H54 (cell line): ENCODE measurements around the gene PCDHB14.
"Not testable (repeated sequence)": the region's sequence is repeated elsewhere in the genome, so short reads cannot be mapped to it uniquely, and the experiment has no call there.

Source experiments
- DNase-seq: peaks from one replicate; pipeline ENCODE4 v3.0.0; 2011; ENCODE audit warnings: low spot score, mixed read lengths; ENCODE audit not compliant: insufficient read length
- FAIRE-seq: peaks from 3 replicates; lab custom pipeline; 2011; peaks lifted over from hg19 to GRCh38; lab: Jason Lieb, UNC
- POLR2A ChIP-seq: IDR thresholded peaks from 2 replicates; pipeline ENCODE4 v1.6.1; 2011; ENCODE audit warnings: low read depth, mild to moderate bottlenecking, low read length

PCDHB14 gene

DNA sequence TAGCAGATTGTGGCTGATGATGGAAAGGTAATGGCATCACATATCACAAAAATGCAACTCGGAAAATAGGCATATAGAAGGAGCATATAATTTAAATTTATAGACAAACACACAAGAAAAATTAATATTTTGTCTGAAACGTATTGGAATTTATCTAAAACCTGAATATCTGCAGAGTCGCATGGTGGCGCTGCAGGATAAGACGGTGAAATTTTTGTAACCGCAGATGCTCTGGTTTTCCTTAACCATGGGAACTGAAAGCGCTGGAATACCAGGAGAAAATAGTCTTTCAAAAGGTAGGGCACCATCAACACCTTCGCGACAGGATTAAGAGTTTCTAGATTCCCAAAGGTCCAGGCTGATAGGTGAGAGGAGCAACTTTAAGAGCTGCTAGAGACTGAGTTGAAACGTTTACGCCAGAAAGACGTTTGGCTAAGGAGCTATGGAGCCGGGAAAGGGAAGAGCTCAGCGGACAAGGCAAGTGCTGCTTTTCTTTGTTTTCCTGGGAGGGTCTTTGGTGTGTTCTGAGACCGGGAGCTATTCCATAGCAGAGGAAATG lies 11.0 kb downstream of the PCDHB14 start:
- DNase-seq (no peak), FAIRE-seq (no peak)
- TF ChIP-seq POLR2A, result no peak

DNA sequence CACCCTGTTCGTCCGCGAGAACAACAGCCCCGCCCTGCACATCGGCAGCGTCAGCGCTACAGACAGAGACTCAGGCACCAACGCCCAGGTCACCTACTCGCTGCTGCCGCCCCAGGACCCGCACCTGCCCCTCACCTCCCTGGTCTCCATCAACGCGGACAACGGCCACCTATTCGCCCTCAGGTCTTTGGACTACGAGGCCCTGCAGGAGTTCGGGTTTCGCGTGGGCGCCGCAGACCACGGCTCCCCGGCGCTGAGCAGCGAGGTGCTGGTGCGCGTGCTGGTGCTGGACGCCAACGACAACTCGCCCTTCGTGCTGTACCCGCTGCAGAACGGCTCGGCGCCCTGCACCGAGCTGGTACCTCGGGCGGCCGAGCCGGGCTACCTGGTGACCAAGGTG lies 12.8 kb downstream of the PCDHB14 start:
- not testable (repeated sequence) for FAIRE-seq, DNase-seq

- no peak for TF ChIP-seq POLR2A
- DNase-seq, result no peak
- no peak for FAIRE-seq
Measured at GRCh38 chr5:141236516-141237313, 13.6 kb downstream of the PCDHB14 start.

DNA sequence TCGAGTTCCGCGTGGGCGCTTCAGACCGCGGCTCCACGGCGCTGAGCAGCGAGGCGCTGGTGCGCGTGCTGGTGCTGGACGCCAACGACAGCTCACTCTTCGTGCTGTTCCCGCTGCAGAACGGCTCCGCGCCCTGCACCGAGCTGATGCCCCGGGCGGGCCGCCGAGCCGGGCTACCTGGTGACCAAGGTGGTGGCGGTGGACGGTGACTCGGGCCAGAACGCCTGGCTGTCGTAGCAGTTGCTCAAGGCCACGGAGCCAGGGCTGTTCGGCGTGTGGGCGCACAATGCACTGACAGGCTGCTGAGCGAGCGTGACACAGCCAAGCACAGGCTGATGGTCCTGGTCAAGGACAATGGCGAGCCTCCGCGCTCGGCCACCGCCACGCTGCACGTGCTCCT lies 18.4 kb downstream of the PCDHB14 start:
- no peak for TF ChIP-seq POLR2A
- FAIRE-seq, result no peak
- no peak for DNase-seq

DNA sequence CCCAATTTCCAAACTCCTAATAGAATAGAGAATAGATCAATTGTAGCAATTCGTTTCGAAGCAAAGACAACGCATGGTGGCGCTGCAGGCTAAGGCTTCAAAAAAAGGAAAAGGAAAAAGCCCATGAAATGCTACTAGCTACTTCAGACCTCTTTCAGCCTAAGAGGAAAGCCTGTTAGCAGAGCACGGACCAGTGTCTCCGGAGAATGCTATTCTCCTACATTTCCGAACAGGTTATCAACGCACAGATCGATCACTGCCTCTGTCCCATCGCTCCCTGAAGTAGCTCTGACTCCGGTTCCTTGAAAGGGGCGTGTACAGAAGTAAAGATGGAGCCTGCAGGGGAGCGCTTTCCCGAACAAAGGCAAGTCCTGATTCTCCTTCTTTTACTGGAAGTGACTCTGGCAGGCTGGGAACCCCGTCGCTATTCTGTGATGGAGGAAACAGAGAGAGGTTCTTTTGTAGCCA lies 22.1 kb downstream of the PCDHB14 start, which contains the start of gene PCDHB15:
PCDHB15 (plus strand) TSS at position 146 of the 468 bp plus-strand sequence; CDS start at position 330, 184 bp downstream.
- no peak for DNase-seq
- TF ChIP-seq POLR2A, result no peak
- no peak for FAIRE-seq

DNA sequence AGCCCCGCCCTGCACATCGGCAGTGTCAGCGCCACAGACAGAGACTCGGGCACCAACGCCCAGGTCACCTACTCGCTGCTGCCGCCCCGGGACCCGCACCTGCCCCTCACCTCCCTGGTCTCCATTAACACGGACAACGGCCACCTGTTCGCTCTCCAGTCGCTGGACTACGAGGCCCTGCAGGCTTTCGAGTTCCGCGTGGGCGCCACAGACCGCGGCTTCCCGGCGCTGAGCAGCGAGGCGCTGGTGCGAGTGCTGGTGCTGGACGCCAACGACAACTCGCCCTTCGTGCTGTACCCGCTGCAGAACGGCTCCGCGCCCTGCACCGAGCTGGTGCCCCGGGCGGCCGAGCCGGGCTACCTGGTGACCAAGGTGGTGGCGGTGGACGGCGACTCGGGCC lies 23.8 kb downstream of the PCDHB14 start:
- FAIRE-seq, DNase-seq: not testable (repeated sequence)

DNA sequence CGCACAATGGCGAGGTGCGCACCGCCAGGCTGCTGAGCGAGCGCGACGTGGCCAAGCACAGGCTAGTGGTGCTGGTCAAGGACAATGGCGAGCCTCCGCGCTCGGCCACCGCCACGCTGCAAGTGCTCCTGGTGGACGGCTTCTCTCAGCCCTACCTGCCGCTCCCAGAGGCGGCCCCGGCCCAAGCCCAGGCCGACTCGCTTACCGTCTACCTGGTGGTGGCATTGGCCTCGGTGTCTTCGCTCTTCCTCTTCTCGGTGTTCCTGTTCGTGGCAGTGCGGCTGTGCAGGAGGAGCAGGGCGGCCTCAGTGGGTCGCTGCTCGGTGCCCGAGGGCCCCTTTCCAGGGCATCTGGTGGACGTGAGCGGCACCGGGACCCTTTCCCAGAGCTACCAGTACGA lies 24.3 kb downstream of the PCDHB14 start:
- not testable (repeated sequence) for DNase-seq, FAIRE-seq

GRCh38 chr5:141250576-141250975 lies 27.4 kb downstream of the PCDHB14 start:
- FAIRE-seq, result no peak
- DNase-seq, result no peak
- TF ChIP-seq POLR2A, result no peak

DNA sequence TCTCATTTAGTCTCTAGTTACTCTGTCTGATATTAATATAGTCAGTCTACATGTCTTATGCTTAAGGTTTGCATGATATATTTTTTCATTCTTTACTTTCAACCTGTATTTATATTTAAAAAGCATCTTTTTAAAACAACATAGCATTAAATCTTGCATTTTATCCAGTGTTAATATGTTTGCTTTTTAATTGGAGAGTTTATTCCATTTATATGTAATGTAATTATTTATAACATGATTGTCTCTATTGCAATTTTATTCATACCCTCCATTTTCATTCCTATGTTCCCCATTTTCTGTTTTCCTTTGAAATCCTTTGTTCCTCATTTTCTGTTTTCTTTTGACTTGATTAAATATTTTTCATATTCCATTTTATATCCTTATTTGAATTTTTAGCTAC lies 35.3 kb downstream of the PCDHB14 start:
- FAIRE-seq (no peak), DNase-seq (no peak)
- no peak for TF ChIP-seq POLR2A

GRCh38 chr5:141258948-141259347 lies 35.8 kb downstream of the PCDHB14 start:
- FAIRE-seq (no peak), DNase-seq (no peak)
- no peak for TF ChIP-seq POLR2A

DNA sequence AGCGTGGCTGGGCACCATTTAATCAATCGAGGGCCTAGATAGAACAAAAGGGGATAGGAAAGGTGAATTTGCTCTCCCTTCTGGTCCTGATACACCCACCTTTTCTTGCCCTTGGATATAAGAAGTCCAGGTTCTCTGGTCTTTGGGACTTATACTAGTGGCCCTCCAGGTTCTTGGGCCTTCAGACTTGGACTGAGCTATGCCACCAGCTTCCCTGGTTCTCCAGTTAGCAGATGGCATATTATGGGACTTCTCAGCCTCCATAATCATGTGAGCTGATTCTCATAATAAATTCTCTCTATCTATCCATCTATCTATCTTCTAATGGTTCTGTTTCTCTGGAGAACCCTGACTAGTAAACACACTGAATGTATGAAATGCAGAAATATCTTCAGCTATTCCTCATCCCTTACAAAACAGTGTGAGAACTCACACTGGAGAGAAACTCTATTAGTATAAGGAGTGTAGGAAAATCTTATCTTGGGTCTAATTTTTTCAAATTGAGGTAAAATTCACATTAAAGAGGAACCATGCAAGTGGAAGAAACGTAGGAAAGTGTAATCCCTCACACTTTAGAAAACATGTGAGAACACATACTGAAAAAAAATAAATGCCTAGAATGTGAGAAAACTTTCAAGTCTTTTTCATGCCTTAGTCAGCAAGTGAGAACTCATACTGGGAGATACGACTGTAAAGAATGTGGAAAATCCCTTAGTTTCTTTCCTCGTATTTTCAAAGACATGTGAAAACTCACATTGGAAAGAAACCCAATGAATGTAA lies 37.5 kb downstream of the PCDHB14 start:
- FAIRE-seq (no peak), DNase-seq (no peak)
- no peak for TF ChIP-seq POLR2A

- no peak for FAIRE-seq
- no peak for DNase-seq
- no peak for TF ChIP-seq POLR2A
Measured at GRCh38 chr5:141261238-141261546, 38.0 kb downstream of the PCDHB14 start.

- DNase-seq, result no peak
- no peak for FAIRE-seq
Measured at GRCh38 chr5:141269195-141269594, 46.1 kb downstream of the PCDHB14 start.

GRCh38 chr5:141272906-141273305 lies 49.8 kb downstream of the PCDHB14 start:
- no peak for DNase-seq
- no peak for FAIRE-seq
- no peak for TF ChIP-seq POLR2A

More at GRCh38 chr5:141269195-141269594, 46.1 kb downstream of the PCDHB14 start:
- TF ChIP-seq POLR2A, result no peak
